ENCODE data around the gene FAM193B.

DNA sequence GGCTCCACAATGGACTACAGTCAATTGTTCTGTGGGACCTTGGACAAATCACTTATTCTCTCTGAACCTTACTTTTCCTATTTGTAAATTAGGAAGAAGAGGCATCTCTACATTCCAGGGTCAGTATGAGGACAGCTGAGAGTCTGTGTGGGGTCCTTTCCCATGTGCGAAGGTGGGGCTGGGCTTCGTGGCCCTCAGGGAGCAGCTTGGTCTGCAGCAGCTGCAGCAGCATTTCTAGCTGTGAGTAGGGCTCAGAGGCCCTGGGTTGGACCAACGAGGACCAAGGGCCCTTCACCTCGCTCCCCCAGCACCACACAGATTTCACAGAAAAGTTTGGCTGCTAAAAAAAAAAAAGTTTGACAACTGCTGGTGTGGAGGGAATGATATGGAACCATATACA is 28.2 kb downstream of the FAM193B start:
- TF ChIP-seq, protein P1, sequence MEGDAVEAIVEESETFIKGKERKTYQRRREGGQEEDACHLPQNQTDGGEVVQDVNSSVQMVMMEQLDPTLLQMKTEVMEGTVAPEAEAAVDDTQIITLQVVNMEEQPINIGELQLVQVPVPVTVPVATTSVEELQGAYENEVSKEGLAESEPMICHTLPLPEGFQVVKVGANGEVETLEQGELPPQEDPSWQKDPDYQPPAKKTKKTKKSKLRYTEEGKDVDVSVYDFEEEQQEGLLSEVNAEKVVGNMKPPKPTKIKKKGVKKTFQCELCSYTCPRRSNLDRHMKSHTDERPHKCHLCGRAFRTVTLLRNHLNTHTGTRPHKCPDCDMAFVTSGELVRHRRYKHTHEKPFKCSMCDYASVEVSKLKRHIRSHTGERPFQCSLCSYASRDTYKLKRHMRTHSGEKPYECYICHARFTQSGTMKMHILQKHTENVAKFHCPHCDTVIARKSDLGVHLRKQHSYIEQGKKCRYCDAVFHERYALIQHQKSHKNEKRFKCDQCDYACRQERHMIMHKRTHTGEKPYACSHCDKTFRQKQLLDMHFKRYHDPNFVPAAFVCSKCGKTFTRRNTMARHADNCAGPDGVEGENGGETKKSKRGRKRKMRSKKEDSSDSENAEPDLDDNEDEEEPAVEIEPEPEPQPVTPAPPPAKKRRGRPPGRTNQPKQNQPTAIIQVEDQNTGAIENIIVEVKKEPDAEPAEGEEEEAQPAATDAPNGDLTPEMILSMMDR (IDR thresholded peaks at IDR 0.05; ENCODE audit: insufficient read depth, low read length, poor library complexity, severe bottlenecking) = no peak
- no peak for TF ChIP-seq EZH2phosphoT487 (conservative IDR thresholded peaks at IDR 0.05; ENCODE audit: low read length)
